HL-60 (cell line): ENCODE results near the gene CDH23.

Experiments used
- DNase-seq, 2 experiments: peaks; one replicate each; pipeline ENCODE4 v3.0.0-alpha.2; 2010 to 2020; ENCODE audit warnings: low read depth in 1 of 2, low spot score in 1 of 2
- H3K27ac ChIP-seq: fragments of 250-450 bp; sonication (Bioruptor Pico); replicated peaks from 2 replicates; pipeline ENCODE4 v1.5.1; 2020; ENCODE audit warnings: mild to moderate bottlenecking, moderate library complexity
- H3K27me3 ChIP-seq: fragments of 250-450 bp; sonication (Bioruptor Pico); 2 replicates; pipeline ENCODE4 v1.5.1; 2021; ENCODE audit warnings: mild to moderate bottlenecking, moderate library complexity; ENCODE audit not compliant: insufficient read depth, poor library complexity, severe bottlenecking
- H3K4me3 ChIP-seq: replicated peaks from 2 replicates; pipeline ENCODE4 v1.5.1; 2011; ENCODE audit warnings: mild to moderate bottlenecking, control low read depth, low read length; ENCODE audit not compliant: insufficient read depth
- CTCF ChIP-seq: IDR thresholded peaks from one replicate; pipeline ENCODE4 v1.5.1; 2011; ENCODE audit warnings: low read length, control low read depth, inconsistent platforms; ENCODE audit not compliant: insufficient read depth
- GABPA ChIP-seq: IDR thresholded peaks from 2 replicates; pipeline ENCODE4 v1.6.1; 2012; ENCODE audit warnings: low read depth
- POLR2AphosphoS5 ChIP-seq: IDR thresholded peaks from 2 replicates; pipeline ENCODE4 v1.6.1; 2012; ENCODE audit warnings: low read depth
- SPI1 ChIP-seq: IDR thresholded peaks from 2 replicates; pipeline ENCODE4 v1.6.1; 2012; ENCODE audit warnings: low read depth, mild to moderate bottlenecking, borderline replicate concordance
- TF ChIP-seq, protein P1 (sequence below): IDR thresholded peaks from 2 replicates; pipeline ENCODE4 v1.6.1; 2012; ENCODE audit warnings: low read depth; ENCODE audit not compliant: insufficient replicate concordance

The CDH23 gene

GRCh38 chr10:71525092-71525491 lies 128.4 kb downstream of the CDH23 start:
- DNase-seq, result no peak
- H3K4me3 ChIP-seq, result no peak overlapping the region
- TF ChIP-seq, protein P1, sequence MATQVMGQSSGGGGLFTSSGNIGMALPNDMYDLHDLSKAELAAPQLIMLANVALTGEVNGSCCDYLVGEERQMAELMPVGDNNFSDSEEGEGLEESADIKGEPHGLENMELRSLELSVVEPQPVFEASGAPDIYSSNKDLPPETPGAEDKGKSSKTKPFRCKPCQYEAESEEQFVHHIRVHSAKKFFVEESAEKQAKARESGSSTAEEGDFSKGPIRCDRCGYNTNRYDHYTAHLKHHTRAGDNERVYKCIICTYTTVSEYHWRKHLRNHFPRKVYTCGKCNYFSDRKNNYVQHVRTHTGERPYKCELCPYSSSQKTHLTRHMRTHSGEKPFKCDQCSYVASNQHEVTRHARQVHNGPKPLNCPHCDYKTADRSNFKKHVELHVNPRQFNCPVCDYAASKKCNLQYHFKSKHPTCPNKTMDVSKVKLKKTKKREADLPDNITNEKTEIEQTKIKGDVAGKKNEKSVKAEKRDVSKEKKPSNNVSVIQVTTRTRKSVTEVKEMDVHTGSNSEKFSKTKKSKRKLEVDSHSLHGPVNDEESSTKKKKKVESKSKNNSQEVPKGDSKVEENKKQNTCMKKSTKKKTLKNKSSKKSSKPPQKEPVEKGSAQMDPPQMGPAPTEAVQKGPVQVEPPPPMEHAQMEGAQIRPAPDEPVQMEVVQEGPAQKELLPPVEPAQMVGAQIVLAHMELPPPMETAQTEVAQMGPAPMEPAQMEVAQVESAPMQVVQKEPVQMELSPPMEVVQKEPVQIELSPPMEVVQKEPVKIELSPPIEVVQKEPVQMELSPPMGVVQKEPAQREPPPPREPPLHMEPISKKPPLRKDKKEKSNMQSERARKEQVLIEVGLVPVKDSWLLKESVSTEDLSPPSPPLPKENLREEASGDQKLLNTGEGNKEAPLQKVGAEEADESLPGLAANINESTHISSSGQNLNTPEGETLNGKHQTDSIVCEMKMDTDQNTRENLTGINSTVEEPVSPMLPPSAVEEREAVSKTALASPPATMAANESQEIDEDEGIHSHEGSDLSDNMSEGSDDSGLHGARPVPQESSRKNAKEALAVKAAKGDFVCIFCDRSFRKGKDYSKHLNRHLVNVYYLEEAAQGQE, result no peak
- TF ChIP-seq SPI1, result no peak
- no peak for TF ChIP-seq GABPA
- TF ChIP-seq POLR2AphosphoS5, result no peak
- TF ChIP-seq CTCF, result no peak
- no peaks in the 10 kb centered on the region for H3K27me3 ChIP-seq
- no peak overlapping the region for H3K27ac ChIP-seq

DNA sequence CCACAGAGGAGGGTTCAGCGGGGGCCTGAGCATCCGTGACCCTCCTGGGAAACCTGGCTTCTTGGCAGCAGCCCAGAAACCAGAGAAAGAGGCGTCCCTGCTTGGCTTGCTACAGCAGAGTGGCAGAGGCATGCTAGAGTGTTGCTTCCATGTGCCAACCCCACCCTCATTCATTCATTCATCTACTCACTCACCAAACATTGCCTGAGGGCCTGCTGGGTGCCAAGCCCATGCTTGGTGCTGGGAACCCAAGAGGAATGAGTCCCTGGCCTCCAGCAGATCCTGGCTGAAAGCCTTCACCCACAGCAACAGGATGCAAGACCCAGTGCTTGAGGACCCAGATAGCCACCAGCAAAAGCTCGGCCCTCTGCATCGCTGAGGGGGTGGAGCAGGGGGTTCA lies 129.0 kb downstream of the CDH23 start:
- no peak overlapping the region for H3K4me3 ChIP-seq
- DNase-seq, result no peak
- H3K27ac ChIP-seq, result no peak overlapping the region
- TF ChIP-seq CTCF (no peak), GABPA (no peak), SPI1 (no peak)
- TF ChIP-seq, protein P1, result no peak
- H3K27me3 ChIP-seq, result no peaks in the 10 kb centered on the region

- TF ChIP-seq SPI1 (peak; percentile 25; the same call in 1 of the 2 replicates), GABPA (no peak)
- Histone ChIP-seq H3K27me3 (no peaks in the 10 kb centered on the region), H3K27ac (no peak overlapping the region), H3K4me3 (no peak overlapping the region)
- DNase-seq, result no peak
These were observed 129.9 kb downstream of the CDH23 start for GRCh38 chr10:71526653-71527052.

DNA sequence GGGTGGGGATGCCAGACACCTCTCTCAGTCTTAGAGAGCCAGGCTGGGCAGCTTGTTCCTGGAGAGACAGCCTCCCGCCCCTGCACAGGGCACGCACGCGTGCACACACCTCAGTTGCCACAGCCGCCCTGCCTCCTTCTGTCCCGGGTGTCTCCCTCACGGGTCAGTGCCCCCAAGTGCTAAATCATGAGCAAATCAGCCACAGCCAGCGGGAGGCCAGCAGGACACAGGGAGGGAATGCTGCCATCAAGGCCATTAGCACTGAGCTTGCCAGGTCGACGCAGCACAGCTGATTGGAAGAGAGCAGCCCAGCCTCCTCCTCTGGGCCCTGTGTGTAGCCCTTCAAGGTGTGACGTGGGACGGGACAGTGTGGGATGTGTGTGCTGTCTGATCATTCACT lies 130.4 kb downstream of the CDH23 start:
- H3K27ac ChIP-seq, result no peak overlapping the region
- no peaks in the 10 kb centered on the region for H3K27me3 ChIP-seq
- no peak overlapping the region for H3K4me3 ChIP-seq
- TF ChIP-seq SPI1 (no peak), POLR2AphosphoS5 (no peak), GABPA (no peak), CTCF (no peak)
- TF ChIP-seq, protein P1, result no peak
- no peak for DNase-seq
